Skin of body (tissue), 3 donors: ENCODE data around the gene ELOB. TPM values are rescaled to one million over a fixed set of nuclear protein-coding genes. Genes with fewer than 3 reads are reported as not detected.
"Not testable (repeated sequence)": the region's sequence is repeated elsewhere in the genome, so short reads cannot be mapped to it uniquely, and the experiment has no call there.

ENCODE experiments used
- DNase-seq: peaks from one replicate; lab custom pipeline; 2025; lab: John Stamatoyannopoulos, UW
- small RNA-seq: library from RNA; depleted of rRNA; stranded (forward); fragments of <200 nt; gene quantifications from one replicate; pipeline ENCODE3, GENCODE V24; 2014; ENCODE audit warnings: low replicate concordance
- total RNA-seq: library from RNA; depleted of rRNA; stranded (reverse); fragments of >200 nt; gene quantifications from one replicate; pipeline ENCODE4 v1.2.3, GENCODE V29; 2014

Gene ELOB
- total RNA-seq, 1 donor from 2014 or later = 109 TPM

- not testable (repeated sequence) for DNase-seq
These were observed 55.4 kb downstream of the ELOB start for GRCh38 chr16:2721634-2722173.

Small RNA genes within 50 kb of the gene (small RNA-seq; reads per million reads assigned to genes)
- gene SNORA3C = not detected

Other genes with a start within 250 kb of the ELOB start
- not detected for gene CEMP1, start 245.9 kb downstream of the ELOB start, total RNA-seq
- 18.9 TPM for gene PDPK1, start 239.3 kb downstream of the ELOB start, total RNA-seq
- 13.6 TPM for gene KCTD5, start 94.8 kb downstream of the ELOB start, total RNA-seq
- gene PRSS27, start 57.1 kb downstream of the ELOB start, total RNA-seq = 0.39 TPM
- 234 TPM for gene SRRM2, start 24.6 kb downstream of the ELOB start, total RNA-seq
- gene PRSS33, start 10.3 kb upstream of the ELOB start, total RNA-seq = not detected
- not detected for gene PRSS41, start 21.2 kb upstream of the ELOB start, total RNA-seq
- not detected for gene PRSS21, start 40.0 kb upstream of the ELOB start, total RNA-seq
- 2.6 TPM for gene ZG16B, start 53.0 kb upstream of the ELOB start, total RNA-seq
- gene PRSS22, start 80.9 kb upstream of the ELOB start, total RNA-seq = 4.6 TPM
- gene FLYWCH2, start 105.9 kb upstream of the ELOB start, total RNA-seq = 17.4 TPM
- 10.9 TPM for gene FLYWCH1, start 134.7 kb upstream of the ELOB start, total RNA-seq
- gene KREMEN2, start 187.0 kb upstream of the ELOB start, total RNA-seq = 18.8 TPM
- gene PAQR4, start 192.1 kb upstream of the ELOB start, total RNA-seq = 7.0 TPM
- gene PKMYT1, start 203.2 kb upstream of the ELOB start, total RNA-seq = 3.6 TPM
- gene CLDN9, start 235.6 kb upstream of the ELOB start, total RNA-seq = 0.39 TPM
- 0.59 TPM for gene CLDN6, start 240.9 kb upstream of the ELOB start, total RNA-seq
- 41.0 TPM for gene TNFRSF12A, start 243.1 kb upstream of the ELOB start, total RNA-seq
- gene HCFC1R1, start 246.7 kb upstream of the ELOB start, total RNA-seq = 15.4 TPM
- gene THOC6, start 246.8 kb upstream of the ELOB start, total RNA-seq = 13.7 TPM